ENCODE measurements around the gene HNRNPL.
"Not testable (repeated sequence)": the region's sequence is repeated elsewhere in the genome, so short reads cannot be mapped to it uniquely, and the experiment has no call there.

The HNRNPL gene

GRCh38 chr19:38843175-38843758, 6.5 kb downstream of the HNRNPL start:
- no peak for DNase-seq

- DNase-seq = no peak
These were observed 7.2 kb downstream of the HNRNPL start for GRCh38 chr19:38842439-38843174.

DNA sequence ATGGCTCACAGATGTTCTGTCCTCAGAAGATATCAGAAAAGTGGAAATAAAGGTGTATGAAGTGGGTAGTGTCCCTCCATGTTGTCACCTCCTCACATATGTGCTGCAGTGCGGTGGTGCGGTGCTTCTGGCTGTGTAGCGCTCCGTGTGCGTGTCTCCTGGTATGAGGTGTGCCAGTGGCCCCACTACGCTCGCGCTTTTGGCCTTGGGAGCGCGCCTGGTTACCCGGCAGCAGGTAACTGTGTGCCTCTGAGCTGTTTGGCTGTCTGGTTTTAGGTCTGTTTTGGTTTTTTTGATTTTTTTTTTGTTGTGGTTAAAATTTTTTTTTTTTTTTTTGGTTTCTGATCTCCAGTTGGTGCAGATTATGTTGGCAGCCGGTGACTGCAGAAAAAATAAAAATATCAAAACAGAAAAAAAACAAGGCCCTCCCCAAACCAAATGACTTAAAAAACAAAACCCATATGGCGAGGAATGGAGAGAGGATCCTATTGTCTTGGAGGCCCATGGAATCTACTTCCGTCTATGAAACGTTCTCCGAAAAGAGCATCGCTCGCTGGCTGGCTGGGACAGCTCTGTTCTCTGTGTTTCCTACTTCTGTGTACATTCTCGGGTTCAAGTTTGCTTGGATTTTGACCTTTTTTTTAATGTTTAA, 7.9 kb downstream of the HNRNPL start:
- DNase-seq = no peak

DNA sequence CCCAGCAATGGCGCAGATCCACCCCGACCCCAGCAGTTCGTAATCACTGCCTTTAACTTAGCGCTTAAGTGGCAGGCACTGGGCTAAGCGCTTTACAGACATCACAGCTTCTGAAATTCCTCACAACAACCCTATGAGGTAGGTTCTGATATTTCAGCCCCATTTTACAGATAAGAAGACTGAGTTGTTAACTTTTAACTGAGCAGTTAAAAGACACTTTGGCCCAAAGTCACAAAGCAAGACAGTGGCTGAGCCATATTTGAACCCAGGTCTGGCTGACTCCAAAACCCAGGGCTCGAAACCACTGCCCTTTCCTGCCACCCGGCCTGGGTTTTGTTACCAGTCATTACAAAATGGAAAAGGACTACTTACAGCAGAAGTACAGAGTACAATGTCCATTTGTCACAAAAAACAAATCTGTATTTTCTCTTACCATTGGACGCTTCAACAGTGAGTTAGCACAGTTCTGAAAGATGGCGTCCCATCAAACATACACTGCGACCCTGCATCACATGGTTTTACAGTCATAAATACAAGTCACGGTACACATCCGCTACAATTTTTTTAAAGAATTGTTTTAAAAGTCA, 8.5 kb downstream of the HNRNPL start:
- DNase-seq = no peak

DNA sequence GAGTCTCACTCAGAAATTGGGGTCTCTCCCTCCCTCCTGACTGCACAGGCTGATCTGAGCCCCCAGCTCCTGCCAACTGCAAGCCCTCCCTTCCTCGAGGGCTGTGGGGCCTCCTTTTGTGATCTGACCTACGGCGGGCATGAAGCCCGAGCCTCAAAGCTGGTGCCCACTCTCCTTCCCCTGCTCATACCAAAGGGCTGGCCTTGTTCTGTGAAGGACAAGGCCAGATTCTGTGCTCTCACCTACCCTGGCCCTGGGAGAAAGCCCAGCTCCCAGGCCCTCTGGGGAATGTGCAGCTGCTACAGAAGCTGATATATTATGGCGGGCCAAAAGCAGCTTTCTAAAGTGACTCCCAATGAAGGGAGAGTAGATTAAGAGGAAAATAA, 9.2 kb downstream of the HNRNPL start:
- DNase-seq = no peak

DNA sequence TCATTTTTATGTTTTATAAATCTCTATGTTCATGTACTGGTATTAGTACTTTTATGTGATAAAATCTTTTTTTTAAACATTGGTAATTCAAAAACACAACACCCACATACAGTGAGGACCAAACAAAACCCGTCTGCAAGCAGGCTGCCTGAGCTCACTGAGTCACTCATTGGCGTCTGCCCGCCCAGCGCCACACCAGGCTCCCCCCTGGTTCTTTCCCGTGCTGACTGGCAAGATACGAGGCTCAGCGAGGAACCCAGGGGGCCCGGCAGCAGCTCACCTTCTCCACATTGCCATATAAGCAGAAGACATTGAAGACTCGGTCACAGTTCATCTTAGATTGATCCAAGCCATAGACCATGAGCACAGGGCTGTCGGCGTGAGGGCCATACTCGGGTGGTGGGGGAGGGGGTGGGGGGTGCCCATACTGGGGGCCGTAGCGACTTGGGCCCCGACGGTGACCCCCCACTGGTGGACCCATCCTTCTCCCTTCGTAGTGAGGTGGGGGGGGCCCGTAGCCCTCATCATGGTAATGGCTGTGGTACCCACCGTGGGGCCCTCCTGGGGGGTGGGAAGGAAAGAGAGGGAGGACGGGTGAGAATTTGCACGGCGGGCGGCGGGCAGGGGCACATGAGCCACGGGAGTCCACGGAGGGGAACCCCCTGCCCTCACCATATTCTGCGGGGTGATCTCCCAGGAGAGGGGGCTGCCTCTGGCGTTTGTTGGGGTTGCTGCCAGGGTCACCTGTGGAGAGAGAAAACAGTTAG, 9.8 kb downstream of the HNRNPL start:
- DNase-seq = no peak

DNA sequence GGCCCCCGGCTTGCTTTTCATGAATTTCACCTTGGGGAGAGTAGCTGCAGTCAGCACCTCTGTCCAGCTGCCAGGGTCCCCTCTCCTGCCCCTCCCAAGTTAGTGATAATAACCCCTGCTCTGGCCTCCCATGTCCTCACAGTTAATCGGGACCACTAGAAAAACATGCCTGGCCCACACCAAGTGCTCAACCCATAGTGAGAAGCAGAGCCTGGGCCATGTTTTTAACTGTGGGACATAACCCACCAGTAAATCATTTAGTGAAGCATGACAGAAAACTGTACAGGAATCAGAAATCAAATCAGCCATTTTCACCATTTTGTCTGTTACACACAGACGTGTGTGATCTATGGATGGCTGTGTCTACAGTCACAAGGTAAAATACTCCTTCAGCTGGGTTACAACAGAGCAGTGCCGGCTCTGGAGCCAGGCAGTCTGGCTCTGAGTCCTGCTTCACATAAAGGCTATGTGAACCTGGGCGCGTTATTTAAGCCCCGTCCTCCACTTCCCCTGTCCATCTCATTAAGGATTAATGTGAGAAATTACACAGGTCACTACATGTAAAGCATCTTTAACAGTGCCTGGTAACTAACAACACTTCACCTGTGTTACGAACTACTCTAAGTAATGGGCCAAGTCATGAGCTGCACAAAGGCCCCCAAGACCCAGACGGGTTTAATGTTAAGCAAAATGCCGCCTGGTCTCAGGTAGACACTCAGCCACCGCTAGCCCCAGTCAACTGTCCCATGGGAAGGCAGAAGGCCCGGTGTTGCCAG, 10.6 kb downstream of the HNRNPL start:
- no peak for DNase-seq

- DNase-seq = no peak
These were observed 11.4 kb downstream of the HNRNPL start for GRCh38 chr19:38838208-38838985.

- no peak for DNase-seq
These were observed 12.1 kb downstream of the HNRNPL start for GRCh38 chr19:38837656-38838121.

DNA sequence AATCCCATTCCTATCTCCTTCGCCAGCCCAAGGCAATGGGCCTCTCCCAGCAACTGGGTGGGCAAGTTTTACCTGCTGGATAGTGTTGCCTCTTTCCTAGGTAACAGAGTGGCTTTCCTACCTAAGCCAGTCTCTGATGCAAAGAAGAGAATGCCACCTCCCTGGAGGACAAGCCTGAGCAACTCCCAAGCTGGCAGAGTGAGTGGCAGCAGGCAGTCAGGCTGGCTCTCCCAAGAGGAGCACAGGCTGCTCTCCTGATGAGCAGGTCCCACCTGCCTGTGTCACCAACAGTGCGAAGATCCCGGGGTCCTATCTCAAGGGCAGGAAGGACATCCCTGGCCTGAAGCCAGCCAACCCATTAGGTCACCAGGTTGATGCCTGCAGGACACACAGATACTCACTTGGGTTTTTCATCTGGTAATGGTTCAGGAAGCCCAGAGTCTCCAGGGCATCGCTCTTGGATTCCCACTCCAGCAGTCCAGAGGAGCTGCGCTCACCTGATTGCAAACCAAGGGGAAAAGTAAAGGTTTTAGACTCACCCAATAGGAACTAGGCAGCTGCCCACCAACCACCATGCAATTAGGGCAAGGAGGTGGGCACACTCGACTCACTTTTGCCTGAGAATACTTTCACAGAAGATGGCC, 12.7 kb downstream of the HNRNPL start:
- DNase-seq = no peak

DNA sequence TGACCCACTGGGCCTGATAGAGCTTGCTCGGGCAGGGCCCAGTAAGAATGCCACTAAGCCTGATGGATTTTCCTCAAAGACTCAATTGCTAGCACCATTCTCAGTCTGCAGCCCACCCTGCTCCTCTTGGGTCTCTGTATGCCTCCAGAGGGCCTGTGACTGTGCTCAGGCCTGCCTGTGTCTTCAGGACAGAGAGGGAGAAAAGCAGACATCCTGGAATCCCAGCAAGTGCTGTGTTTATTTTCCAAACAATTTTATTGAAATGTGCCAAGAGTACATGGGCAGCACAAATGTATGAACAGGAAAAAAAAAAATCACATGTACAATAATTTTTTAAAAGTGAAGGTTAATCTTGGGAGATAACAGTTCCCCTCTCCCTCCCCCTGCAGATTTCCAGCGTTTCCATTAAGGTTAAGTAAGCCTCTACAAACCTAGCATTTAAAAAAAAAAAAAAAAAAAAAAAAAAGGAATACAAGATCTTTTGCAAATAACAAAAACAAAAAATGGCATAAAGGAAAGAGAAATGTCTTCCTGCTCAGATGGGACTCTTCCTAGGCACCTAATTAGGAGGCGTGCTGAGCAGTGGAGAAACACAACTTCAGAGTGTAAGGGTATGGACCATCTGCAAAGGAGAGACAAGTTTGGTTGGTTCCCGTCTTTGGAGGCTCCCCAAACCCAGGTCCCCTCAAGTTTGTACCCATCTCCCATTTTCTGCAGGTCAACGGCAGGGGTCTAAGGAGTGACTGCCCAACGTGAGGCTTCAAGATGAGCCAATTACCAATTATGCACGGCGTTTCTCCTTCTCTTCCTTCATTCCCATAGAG, 13.4 kb downstream of the HNRNPL start:
- DNase-seq = no peak

- DNase-seq = no peak
These were observed 15.2 kb downstream of the HNRNPL start for GRCh38 chr19:38834590-38834989.

GRCh38 chr19:38834104-38834490, 15.7 kb downstream of the HNRNPL start:
- no peak for DNase-seq

GRCh38 chr19:38833092-38833425, 16.7 kb downstream of the HNRNPL start:
- DNase-seq = no peak

DNA sequence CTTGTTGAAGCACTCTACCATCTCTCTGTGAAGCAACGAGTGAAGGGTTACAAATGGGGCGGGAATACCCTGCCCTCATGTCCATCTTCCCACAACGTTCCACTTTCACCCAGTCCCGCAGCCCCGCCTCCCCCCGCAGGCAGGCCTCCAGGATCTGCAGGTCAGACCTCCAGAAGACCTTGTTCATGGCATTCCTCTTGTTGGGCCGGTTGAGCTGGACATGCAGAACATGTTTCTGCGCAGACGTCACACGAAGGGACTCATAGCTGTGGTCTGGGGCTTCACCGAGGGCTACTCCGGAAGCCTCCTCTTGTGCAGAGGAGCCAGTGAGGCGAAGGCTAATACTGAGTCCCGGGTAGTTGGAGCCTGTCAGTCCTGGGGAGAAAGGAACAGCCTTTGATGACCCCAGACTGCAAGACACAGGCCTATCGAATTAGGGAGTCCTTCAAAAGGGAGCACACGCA, 18.6 kb downstream of the HNRNPL start:
- no peak for DNase-seq

- DNase-seq = no peak
These were observed 19.6 kb downstream of the HNRNPL start for GRCh38 chr19:38830039-38830733.

DNA sequence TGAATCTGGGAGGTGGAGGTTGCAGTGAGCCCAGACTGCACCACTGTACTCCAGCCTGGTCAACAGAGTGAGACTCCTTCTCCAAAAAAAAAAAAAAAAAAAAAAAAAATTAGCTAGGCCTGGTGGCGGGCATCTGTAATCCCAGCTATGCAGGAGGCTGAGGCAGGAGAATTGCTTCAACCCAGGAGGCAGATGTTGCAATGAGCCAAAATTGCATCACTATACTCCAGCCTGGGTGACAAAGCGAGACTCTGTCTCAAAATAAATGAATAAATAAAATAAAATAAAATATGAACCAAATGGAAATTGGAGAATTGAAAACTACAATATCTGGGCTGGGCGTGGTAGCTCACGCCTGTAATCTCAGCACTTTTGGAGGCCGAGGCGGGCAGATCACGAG, 20.6 kb downstream of the HNRNPL start:
- not testable (repeated sequence) for DNase-seq

GRCh38 chr19:38826856-38827551, 22.8 kb downstream of the HNRNPL start:
- DNase-seq = no peak

- not testable (repeated sequence) for DNase-seq
These were observed 23.9 kb downstream of the HNRNPL start for GRCh38 chr19:38825936-38826335.

Measured in NCI-H187 treated with DMSO at 0.1 percent for 48 hours (cell line).